DND-41 (cell line): ENCODE measurements around the gene VPS36.

Source experiments
- ATAC-seq: fragments of 200-7000 bp; cut with Tn5 transposase; 3 replicates; pipeline ENCODE4 v1.9.1; 2021; ENCODE audit warnings: low read depth; ENCODE audit not compliant: insufficient read depth
- DNase-seq: peaks from one replicate; pipeline ENCODE4 v3.0.0-alpha.2; 2020
- H2AFZ ChIP-seq: 2 replicates; pipeline ENCODE4 v1.6.0; 2012; ENCODE audit warnings: low read depth, low read length
- H3K27ac ChIP-seq: 2 replicates; pipeline ENCODE4 v1.5.1; 2012; ENCODE audit warnings: low read length, inconsistent platforms
- H3K27me3 ChIP-seq: fragments of 200-600 bp; sonication (generic); 2 replicates; pipeline ENCODE4 v1.6.0; 2012; ENCODE audit warnings: low read length, mild to moderate bottlenecking, inconsistent platforms; ENCODE audit not compliant: insufficient read depth, poor library complexity
- H3K36me3 ChIP-seq: 2 replicates; pipeline ENCODE4 v1.5.1; 2012; ENCODE audit warnings: low read length, inconsistent platforms; ENCODE audit not compliant: insufficient read depth
- H3K4me1 ChIP-seq: 2 replicates; pipeline ENCODE4 v1.5.1; 2012; ENCODE audit warnings: mild to moderate bottlenecking, low read length; ENCODE audit not compliant: insufficient read depth
- H3K4me2 ChIP-seq: 2 replicates; pipeline ENCODE4 v1.6.0; 2012; ENCODE audit warnings: mild to moderate bottlenecking, moderate library complexity, low read length, inconsistent platforms; ENCODE audit not compliant: insufficient read depth
- H3K4me3 ChIP-seq, 2 experiments: fragments of 200-600 bp in 1 of 2; shearing (Covaris generic) in 1 of 2; 2 replicates each; pipeline ENCODE4 v1.5.1; 2012 to 2016; ENCODE audit warnings: inconsistent platforms in 2 of 2, low read length in 2 of 2, mild to moderate bottlenecking in 2 of 2, low read depth in 1 of 2, moderate library complexity in 1 of 2
- H3K79me2 ChIP-seq: 2 replicates; pipeline ENCODE4 v1.6.0; 2012; ENCODE audit warnings: low read length, inconsistent platforms; ENCODE audit not compliant: insufficient read depth
- H3K9ac ChIP-seq: 2 replicates; pipeline ENCODE4 v1.6.0; 2012; ENCODE audit warnings: low read depth, mild to moderate bottlenecking, inconsistent platforms, low read length, moderate library complexity
- H3K9me3 ChIP-seq: 2 replicates; pipeline ENCODE4 v1.5.1; 2012; ENCODE audit warnings: low read length, moderate library complexity, mild to moderate bottlenecking, inconsistent platforms; ENCODE audit not compliant: insufficient read depth, severe bottlenecking
- H4K20me1 ChIP-seq: 2 replicates; pipeline ENCODE4 v1.6.0; 2012; ENCODE audit warnings: low read length; ENCODE audit not compliant: insufficient read depth
- EZH2 ChIP-seq: IDR thresholded peaks from 3 replicates; pipeline ENCODE4 v1.6.1; 2012; ENCODE audit warnings: borderline replicate concordance, low read depth, mild to moderate bottlenecking, moderate library complexity, low read length, inconsistent platforms; ENCODE audit not compliant: severe bottlenecking
- TF ChIP-seq, protein P1 (sequence below): IDR thresholded peaks from 2 replicates; pipeline ENCODE4 v1.5.1; 2012; ENCODE audit warnings: borderline replicate concordance, low read length, moderate library complexity, mild to moderate bottlenecking; ENCODE audit not compliant: poor library complexity, severe bottlenecking; ENCODE audit errors: extremely low read depth

The VPS36 gene

DNA sequence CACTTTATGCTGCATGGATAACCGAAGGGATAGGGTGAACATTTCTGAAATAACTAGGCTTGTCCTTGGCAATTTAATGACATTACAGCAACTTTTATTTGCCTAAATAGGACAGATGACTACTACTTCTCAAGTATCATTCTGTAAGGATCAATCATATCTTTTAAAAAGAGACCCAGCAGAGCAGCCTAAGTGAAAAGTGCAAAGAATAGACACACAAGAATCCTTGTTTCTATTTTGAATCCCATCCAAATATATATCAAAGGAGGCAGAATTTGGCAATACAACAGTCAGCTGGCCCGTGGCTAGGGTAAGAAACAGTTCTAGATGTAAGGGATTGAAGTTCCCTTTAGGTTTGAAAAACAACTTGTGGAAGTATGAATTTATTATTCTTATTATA lies 51.4 kb downstream of the VPS36 start:
- H3K79me2 ChIP-seq: no peaks in the 10 kb centered on the region
- H4K20me1 ChIP-seq: no peaks in the 10 kb centered on the region
- DNase-seq (no peak), ATAC-seq (no peak)
- H3K9ac ChIP-seq: no peak overlapping the region
- no peaks in the 10 kb centered on the region for H3K4me1 ChIP-seq
- H3K36me3 ChIP-seq: no peaks in the 10 kb centered on the region
- no peak overlapping the region for H2AFZ ChIP-seq
- no peak overlapping the region for H3K4me2 ChIP-seq
- no peak overlapping the region for H3K4me3 ChIP-seq
- no peaks in the 10 kb centered on the region for H3K9me3 ChIP-seq
- TF ChIP-seq, protein P1, sequence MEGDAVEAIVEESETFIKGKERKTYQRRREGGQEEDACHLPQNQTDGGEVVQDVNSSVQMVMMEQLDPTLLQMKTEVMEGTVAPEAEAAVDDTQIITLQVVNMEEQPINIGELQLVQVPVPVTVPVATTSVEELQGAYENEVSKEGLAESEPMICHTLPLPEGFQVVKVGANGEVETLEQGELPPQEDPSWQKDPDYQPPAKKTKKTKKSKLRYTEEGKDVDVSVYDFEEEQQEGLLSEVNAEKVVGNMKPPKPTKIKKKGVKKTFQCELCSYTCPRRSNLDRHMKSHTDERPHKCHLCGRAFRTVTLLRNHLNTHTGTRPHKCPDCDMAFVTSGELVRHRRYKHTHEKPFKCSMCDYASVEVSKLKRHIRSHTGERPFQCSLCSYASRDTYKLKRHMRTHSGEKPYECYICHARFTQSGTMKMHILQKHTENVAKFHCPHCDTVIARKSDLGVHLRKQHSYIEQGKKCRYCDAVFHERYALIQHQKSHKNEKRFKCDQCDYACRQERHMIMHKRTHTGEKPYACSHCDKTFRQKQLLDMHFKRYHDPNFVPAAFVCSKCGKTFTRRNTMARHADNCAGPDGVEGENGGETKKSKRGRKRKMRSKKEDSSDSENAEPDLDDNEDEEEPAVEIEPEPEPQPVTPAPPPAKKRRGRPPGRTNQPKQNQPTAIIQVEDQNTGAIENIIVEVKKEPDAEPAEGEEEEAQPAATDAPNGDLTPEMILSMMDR: no peak
- TF ChIP-seq EZH2: no peak
- no peaks in the 10 kb centered on the region for H3K27me3 ChIP-seq
- H3K27ac ChIP-seq: no peak overlapping the region

- H3K79me2 ChIP-seq: no peaks in the 10 kb centered on the region
- DNase-seq: no peak
- H3K9ac ChIP-seq: no peak overlapping the region
- H3K4me1 ChIP-seq: no peaks in the 10 kb centered on the region
- H4K20me1 ChIP-seq: no peaks in the 10 kb centered on the region
- TF ChIP-seq EZH2: no peak
- TF ChIP-seq, protein P1: no peak
- no peak overlapping the region for H3K4me2 ChIP-seq
- H3K4me3 ChIP-seq: no peak overlapping the region
- no peaks in the 10 kb centered on the region for H3K9me3 ChIP-seq
- no peak overlapping the region for H3K27ac ChIP-seq
- no peak overlapping the region for H2AFZ ChIP-seq
- ATAC-seq: no peak
- H3K36me3 ChIP-seq: no peaks in the 10 kb centered on the region
- no peaks in the 10 kb centered on the region for H3K27me3 ChIP-seq
These were observed 54.7 kb downstream of the VPS36 start for GRCh38 chr13:52395704-52396103.

DNA sequence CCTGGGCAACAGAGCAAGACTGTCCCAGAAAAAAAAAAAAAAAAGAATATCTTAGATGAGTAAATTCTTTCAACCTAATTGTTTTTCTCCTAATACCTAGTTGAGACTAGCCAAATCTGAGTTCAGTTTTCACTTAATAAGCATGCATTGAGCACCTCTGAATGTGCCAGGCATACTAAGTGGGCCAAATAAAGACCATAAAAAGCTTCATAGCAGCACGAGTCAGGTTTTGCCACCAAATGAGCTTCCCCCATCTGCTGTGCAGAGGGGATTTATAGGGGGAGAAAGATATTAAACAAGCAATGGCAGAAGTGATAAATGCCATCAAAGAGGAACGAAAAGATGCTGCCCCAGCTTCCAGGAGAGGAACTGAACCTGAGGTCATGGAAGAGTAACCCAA lies 55.8 kb downstream of the VPS36 start:
- H2AFZ ChIP-seq: no peak overlapping the region
- H3K9me3 ChIP-seq: no peaks in the 10 kb centered on the region
- H3K4me3 ChIP-seq: no peak overlapping the region
- no peaks in the 10 kb centered on the region for H3K36me3 ChIP-seq
- H4K20me1 ChIP-seq: no peaks in the 10 kb centered on the region
- H3K4me2 ChIP-seq: no peak overlapping the region
- H3K9ac ChIP-seq: no peak overlapping the region
- no peak for ATAC-seq
- no peak overlapping the region for H3K27ac ChIP-seq
- no peaks in the 10 kb centered on the region for H3K79me2 ChIP-seq
- no peaks in the 10 kb centered on the region for H3K27me3 ChIP-seq
- no peaks in the 10 kb centered on the region for H3K4me1 ChIP-seq
- TF ChIP-seq, protein P1: no peak
- no peak for TF ChIP-seq EZH2
- DNase-seq: no peak
